Testis (tissue), 2 donors: Measurements from ENCODE around the gene CD200R1.

ENCODE experiments used
- CTCF ChIP-seq, 3 experiments: fragments of 450-650 bp in 2 of 3; fragments of 200-600 bp in 1 of 3; sonication (generic) in 1 of 3; IDR thresholded peaks; one replicate each; pipeline ENCODE4 v1.5.1; 2016 to 2019; ENCODE audit warnings: antibody characterized with exemption in 3 of 3, mild to moderate bottlenecking in 2 of 3, moderate library complexity in 1 of 3
- POLR2A ChIP-seq: fragments of 450-650 bp; IDR thresholded peaks from one replicate; pipeline ENCODE4 v1.6.1; 2017; ENCODE audit warnings: antibody characterized with exemption, mild to moderate bottlenecking, moderate library complexity

- TF ChIP-seq POLR2A (no peak), CTCF (IDR thresholded peaks at IDR 0.05) (no peak)
Measured at GRCh38 chr3:112982710-112983109, 7.8 kb upstream of the CD200R1 start.
